ENCODE data around the gene CHTF8.

The CHTF8 gene

DNA sequence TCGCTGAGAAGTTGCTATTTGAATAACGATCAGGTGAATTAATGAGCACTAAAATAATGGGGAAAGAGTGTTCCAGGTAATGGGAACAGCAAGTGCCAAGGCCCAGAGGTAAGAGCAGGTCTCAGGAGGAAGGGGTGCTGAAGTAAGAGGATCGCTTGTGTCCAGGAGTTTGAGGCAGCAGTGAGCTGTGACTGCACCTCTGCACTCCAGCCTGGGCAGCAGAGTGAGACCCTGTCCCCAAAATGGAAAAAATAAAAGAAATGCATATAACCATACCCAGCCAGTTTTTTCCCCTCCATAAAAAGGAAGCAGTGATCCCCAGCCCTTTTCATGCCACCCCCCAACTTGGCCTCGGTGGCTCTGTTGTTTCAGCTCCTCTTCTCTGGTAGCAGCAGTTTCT is 43.7 kb downstream of the CHTF8 start:
- TF ChIP-seq, protein P1, sequence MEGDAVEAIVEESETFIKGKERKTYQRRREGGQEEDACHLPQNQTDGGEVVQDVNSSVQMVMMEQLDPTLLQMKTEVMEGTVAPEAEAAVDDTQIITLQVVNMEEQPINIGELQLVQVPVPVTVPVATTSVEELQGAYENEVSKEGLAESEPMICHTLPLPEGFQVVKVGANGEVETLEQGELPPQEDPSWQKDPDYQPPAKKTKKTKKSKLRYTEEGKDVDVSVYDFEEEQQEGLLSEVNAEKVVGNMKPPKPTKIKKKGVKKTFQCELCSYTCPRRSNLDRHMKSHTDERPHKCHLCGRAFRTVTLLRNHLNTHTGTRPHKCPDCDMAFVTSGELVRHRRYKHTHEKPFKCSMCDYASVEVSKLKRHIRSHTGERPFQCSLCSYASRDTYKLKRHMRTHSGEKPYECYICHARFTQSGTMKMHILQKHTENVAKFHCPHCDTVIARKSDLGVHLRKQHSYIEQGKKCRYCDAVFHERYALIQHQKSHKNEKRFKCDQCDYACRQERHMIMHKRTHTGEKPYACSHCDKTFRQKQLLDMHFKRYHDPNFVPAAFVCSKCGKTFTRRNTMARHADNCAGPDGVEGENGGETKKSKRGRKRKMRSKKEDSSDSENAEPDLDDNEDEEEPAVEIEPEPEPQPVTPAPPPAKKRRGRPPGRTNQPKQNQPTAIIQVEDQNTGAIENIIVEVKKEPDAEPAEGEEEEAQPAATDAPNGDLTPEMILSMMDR (IDR thresholded peaks at IDR 0.05; ENCODE audit: borderline replicate concordance, control extremely low read depth, extremely low read depth, insufficient read depth, missing control alignments), result no peak
- DNase-seq (ENCODE audit: low spot score), result no peak
- in situ Hi-C loops (cut with MboI; ENCODE audit: low sequenced_read_pairs, unreplicated experiment), result no loop called here

DNA sequence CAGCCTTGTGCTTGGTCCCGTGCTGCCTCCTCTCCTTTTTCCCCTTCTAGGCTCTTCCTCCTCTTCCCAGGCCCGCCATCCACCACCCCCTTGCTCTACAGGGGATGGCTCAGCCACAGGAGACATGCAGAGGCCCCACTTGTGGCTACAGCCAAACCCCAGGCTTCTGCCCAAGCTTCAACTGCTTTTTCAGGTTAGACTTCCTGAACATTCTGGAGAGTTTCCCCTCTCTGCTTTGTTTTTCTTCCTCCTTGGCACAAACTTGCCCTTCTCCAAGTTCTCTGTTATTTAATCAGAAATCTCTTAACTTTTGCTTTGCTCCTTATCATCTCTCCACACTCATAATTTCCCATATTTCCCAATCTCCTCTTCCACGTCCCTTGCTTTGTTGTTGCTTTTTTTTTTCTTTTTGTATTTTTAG is 45.2 kb downstream of the CHTF8 start:
- in situ Hi-C loops (cut with MboI; ENCODE audit: low sequenced_read_pairs, unreplicated experiment), result no loop called here
- TF ChIP-seq, protein P1 (IDR thresholded peaks at IDR 0.05; ENCODE audit: borderline replicate concordance, control extremely low read depth, extremely low read depth, insufficient read depth, missing control alignments), result no peak

DNA sequence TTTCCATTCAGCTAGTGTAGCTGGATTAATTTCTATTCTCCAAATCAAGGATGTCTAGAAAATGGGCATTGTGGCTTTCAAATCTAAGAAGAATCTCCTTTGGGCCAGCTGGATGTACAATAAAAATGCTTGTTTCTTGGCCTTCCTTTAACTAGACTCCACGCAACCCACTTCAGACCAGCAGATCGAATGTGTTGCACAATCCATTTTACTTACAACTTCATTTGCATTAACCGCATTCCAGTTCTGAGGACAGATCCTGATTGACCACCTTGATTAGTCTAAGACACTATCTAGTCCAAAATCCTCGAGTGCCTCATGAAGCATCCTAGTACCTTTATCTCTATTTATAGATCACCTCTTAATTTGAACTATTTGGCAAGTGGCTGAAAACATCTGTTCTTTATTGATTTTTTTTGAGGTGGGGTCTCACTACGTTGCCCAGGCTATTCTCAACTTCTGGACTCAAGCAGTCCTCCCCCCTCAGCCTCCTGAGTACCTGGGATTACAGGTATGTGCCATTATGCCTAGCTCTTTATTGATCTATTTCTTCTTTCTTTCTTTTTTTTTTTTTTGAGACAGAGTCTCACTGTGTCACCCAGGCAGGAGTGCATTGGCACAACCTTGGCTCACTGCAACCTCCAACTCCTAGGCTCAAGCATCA is 47.2 kb downstream of the CHTF8 start:
- TF ChIP-seq, protein P1 (IDR thresholded peaks at IDR 0.05; ENCODE audit: borderline replicate concordance, control extremely low read depth, extremely low read depth, insufficient read depth, missing control alignments), result no peak
- in situ Hi-C loops (cut with MboI; ENCODE audit: low sequenced_read_pairs, unreplicated experiment), result no loop called here
- DNase-seq (ENCODE audit: low spot score), result no peak

More for the DNA sequence above, 45.2 kb downstream of the CHTF8 start:
- no peak for DNase-seq (ENCODE audit: low spot score)

DNA sequence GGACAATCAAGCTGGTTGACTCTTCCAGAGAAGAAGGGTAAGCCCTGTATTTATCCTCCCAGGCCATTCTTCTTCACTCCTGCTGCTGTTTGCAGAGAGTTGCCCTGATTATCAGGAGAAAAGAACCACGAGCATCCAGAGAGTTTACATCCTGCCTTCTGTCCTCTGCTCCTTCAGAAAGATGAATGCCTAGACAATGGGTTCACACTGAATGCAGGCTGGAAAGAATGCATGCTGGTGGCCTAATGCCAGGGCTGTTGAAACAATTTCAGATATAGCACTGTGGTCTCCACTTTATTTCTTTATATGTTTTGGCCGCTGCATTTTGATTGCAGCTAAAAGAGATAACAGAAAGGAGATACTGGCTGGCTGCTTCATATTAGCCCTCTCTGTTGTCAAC is 48.1 kb downstream of the CHTF8 start:
- TF ChIP-seq, protein P1 (IDR thresholded peaks at IDR 0.05; ENCODE audit: borderline replicate concordance, control extremely low read depth, extremely low read depth, insufficient read depth, missing control alignments), result no peak
- no peak for DNase-seq (ENCODE audit: low spot score)
- in situ Hi-C loops (cut with MboI; ENCODE audit: low sequenced_read_pairs, unreplicated experiment), result no loop called here

DNA sequence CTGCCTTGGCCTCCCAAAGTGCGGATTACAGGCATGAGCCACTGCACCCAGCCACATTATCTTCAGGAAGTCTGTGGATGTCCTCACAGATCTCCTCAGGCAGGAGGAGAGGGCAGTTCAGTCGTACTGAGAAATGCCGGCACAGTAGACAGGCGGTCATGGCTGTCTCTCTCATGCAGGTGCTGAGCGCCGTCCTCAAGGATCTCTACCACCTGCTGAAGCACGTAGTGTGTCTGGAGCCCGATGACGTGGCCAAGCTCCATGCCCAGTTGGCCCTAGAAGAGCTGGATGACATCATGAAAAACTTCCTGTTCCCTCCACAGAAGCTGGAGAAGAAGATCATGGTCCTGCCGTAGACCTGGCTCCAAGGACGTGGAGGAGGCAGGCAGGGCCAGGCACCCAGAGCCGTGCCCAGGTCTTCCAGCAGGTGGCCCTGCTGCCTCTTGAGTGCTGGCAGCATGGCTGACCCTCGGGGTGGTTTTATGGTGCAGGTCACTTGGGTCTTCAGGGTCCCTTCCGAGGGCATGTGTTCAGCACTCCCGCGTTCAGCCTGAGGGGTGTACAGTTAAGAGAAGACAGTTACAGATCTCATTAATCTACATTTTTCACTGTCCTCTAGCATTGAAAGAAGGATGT is 49.0 kb downstream of the CHTF8 start:
- no peak for DNase-seq (ENCODE audit: low spot score)
- in situ Hi-C loops (cut with MboI; ENCODE audit: low sequenced_read_pairs, unreplicated experiment), result no loop called here
- TF ChIP-seq, protein P1 (IDR thresholded peaks at IDR 0.05; ENCODE audit: borderline replicate concordance, control extremely low read depth, extremely low read depth, insufficient read depth, missing control alignments), result no peak

DNA sequence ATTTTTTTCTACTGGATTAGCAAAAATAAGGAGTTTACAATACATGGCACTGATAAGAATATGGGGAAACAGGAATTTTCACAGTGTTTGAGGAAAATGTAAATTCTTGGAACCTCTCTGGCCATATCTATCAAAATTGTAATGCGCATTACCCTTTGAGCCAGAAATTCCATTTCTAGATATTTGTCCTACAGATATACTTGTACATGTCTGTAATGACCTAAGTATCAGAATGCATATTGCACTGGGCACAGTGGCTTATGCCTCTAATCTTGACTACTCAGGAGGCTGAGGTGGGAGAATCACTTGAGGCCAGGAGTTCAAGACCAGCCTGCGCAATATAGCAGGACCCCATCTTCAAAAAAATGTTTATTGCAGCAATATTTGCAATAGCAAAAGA is 52.7 kb downstream of the CHTF8 start:
- TF ChIP-seq, protein P1 (IDR thresholded peaks at IDR 0.05; ENCODE audit: borderline replicate concordance, control extremely low read depth, extremely low read depth, insufficient read depth, missing control alignments), result no peak
- DNase-seq (ENCODE audit: low spot score), result no peak
- in situ Hi-C loops (cut with MboI; ENCODE audit: low sequenced_read_pairs, unreplicated experiment), result no loop called here

Measured in GM13976 (cell line).